GM21619 (cell line): ENCODE measurements around the gene CTNNA3.

Experiments used
- ATAC-seq: cut with Tn5 transposase; IDR thresholded peaks from one replicate; pipeline ENCODE4 v1.9.1; 2021; ENCODE audit not compliant: unreplicated experiment

The CTNNA3 gene

GRCh38 chr10:66259836-66260235, 1436.2 kb downstream of the CTNNA3 start:
- ATAC-seq = no peak

- ATAC-seq = no peak
These were observed 1437.3 kb downstream of the CTNNA3 start for GRCh38 chr10:66258693-66259092.

DNA sequence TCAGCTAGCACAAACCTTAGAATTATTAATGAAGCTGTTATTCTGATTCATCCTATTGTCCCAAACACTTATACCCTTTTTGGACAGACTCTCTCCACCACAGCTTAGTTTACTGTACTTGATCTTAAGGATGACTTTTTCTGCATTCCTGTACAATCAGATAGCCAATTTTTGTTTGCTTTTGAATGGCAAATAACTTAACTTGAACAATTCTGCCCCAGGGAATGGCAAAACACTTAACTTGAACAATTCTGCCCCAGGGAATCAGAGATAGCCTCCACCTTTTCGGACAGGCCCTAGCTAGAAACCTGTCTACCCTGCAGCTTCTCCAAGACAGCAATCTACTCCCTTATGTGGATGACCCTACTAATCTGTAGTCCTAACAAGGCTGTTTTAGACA, 1438.2 kb downstream of the CTNNA3 start:
- ATAC-seq = no peak

DNA sequence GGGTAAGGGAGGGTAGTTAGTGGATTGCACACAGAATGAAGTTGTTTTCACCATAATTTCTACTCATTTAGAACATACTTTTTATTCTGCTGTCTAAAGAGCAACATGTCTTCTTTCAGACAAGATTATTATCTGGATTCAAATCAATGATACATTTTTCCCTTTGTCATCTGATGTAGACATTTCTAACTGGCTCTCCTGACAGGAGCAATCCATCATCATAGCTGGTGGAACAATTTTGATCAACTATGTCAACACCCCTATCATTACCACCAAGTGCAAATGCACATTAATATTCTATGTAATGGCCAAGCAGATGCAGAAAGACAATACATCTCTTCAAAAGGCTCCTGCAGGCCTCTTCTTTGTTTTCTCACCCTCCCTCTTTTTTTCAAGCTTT, 1443.0 kb downstream of the CTNNA3 start:
- ATAC-seq = no peak

- no peak for ATAC-seq
These were observed 1449.8 kb downstream of the CTNNA3 start for GRCh38 chr10:66246177-66246576.

- no peak for ATAC-seq
These were observed 1451.0 kb downstream of the CTNNA3 start for GRCh38 chr10:66244953-66245352.

DNA sequence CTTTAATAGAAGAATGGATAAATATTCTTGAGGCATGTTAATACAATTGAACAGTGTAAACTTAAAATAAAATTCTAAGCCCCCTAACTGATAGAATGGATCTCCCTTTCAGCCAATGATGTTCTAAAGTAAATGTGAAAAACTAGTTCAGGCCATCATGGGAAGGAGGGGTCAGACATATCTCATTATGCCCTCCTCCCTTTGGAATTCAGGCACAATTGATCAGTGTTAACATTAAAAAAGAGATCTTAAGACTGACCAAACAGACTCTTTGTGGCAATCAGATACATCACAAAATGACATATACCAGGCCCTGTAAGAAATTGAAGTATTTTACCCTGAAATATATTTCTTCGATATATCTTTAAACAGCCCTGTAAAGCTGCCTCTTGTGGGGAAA, 1453.1 kb downstream of the CTNNA3 start:
- ATAC-seq = no peak

DNA sequence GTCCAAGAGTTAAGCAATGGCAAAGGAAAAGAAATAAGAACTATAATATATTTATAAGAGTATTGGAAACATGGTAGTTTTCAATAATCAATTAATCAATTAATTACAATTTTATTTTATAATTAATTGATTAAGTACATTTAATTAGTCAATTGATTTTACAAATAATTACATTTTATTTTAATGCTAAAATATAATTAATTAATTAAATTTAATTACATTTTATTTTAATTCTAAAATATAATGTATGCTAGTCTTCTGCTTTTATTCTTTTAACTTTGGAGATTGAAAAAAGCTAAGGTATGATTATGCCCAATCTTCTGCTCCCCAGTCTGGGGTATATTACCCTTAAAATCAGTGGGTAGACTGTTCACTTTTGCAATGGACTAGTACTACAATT, 1456.9 kb downstream of the CTNNA3 start:
- no peak for ATAC-seq

GRCh38 chr10:66238343-66238742, 1457.7 kb downstream of the CTNNA3 start:
- ATAC-seq = no peak

DNA sequence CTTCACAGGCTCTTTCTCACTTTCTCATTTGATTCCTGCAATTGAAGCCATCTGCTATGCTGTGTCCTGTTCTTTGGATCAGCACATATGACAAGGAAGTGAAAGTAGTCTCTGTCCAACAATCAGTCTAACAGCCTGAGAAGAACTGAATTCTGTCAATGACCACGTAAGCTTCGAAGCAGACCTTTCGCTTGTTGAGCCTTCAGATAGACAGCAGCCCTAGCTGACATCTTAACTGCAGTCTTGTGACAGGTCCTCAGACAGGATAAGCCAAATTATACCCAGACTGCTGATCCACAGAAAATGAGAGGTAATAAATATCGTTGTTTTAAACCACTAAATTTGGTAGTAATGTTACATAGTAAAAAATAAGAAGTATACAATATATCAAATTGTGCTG, 1461.1 kb downstream of the CTNNA3 start:
- no peak for ATAC-seq

DNA sequence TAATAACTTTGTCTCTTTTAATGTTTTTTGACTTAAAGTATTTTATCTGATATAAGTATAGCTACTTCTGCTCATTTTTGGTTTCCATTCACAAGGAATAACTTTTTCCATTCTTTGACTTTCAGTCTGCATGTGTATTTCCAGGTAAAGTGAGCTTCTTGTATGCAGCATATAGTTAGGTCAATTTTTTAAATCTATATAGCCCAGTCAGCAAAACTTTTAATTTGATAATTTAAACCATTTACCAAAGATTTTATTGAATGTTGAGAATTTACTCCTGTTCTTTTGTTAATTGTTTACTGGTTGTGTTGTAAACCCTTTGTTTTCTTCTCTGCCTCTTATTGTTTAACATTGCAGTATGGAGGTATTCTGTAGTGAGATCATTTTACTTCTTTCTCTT, 1467.1 kb downstream of the CTNNA3 start:
- no peak for ATAC-seq

DNA sequence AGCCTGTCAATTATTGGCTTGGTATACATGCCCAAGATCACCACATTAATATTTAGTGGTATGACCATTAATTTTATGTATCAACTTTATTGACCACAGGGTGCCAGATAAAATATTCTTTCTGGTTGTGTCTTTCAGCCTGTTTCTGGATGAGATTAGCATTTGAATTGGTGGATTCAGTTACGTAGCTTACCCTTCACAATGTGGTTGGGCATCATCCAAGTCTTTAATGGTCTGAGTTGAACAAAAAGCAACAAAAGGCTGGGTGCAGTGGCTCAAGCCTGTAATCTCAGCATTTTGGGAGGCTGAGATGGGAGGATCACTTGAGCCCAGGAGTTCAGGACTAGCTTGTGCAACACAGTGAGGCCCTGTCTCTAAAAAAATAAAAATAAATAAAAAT, 1472.3 kb downstream of the CTNNA3 start:
- ATAC-seq = no peak

GRCh38 chr10:66222462-66223046, 1473.4 kb downstream of the CTNNA3 start:
- no peak for ATAC-seq

DNA sequence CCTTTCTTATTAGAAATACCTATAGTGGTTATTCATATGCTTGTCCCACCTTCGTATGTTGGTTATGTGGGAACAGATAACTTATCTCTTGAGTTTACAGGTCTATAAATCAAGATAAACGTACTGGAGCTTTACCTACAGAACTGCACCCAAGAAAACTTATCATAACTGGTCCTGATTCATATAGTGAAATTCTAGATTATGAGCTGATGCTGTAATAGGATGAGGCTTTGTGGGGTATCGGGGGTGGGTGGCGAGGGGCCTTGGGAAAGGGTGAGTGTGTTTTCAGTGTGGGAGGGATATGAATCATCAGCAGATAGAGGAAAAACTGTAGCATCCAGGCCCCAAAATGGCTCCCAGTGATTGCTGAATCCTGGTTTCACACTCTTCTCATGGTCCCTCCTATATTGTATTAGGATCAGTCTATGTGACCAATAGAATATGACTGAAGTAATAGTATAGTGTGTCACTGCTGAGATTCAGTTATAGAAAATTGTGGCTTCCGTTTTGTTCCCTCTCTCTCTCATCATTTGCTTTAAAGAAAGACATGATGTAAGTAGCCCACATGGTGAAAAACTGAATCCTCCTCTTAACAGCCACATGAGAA, 1476.9 kb downstream of the CTNNA3 start:
- ATAC-seq = no peak

GRCh38 chr10:66218289-66218688, 1477.7 kb downstream of the CTNNA3 start:
- ATAC-seq = no peak

GRCh38 chr10:66215920-66216319, 1480.1 kb downstream of the CTNNA3 start:
- ATAC-seq = no peak

DNA sequence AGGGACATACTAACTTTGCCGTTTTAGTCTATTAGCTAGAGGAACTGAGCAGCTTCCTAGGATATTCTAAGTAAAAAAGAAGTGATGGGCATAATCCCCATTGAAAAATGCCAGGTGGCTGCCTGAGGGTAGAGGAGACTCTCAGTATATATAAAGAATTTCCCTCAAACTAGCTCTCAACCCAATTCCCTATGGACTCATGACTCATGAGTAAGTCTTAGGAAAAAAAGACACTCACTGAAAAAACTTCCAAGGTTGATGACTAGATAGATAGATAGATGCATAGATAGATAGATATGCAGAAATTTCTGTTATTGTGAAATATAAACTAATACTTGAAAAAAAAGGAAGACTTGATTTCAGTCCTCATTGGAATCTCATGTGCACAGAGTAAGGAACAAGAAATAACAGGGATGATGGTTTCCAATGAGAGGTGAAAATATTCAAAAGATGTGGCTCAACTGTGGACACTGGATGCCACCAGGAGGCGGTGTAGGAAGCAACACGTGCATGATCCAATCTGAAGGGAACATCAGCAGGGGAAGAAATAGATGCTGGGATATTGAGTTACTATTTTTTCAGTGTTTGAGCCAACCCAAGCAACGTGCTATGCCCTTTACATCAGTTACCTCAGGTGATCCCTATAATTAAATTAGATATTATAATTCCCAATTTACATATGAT, 1481.1 kb downstream of the CTNNA3 start:
- no peak for ATAC-seq

DNA sequence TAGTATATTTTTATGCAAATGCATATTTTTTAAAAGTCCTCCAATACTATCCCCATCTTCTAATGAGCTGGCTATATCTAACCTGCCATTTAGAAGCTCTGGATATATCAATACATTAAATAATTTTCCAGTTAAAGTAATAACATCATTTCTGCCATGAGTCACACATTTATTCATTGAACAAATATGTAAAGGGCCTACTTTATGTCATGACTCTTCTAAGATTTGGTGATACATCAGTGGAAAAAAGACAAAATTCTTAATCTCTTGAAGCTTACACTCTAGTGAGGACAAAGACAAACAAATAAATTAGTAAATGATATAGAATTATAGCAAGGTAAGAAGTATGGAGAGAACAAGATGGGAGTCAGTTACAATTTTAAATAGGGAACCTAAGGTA, 1487.0 kb downstream of the CTNNA3 start:
- no peak for ATAC-seq

DNA sequence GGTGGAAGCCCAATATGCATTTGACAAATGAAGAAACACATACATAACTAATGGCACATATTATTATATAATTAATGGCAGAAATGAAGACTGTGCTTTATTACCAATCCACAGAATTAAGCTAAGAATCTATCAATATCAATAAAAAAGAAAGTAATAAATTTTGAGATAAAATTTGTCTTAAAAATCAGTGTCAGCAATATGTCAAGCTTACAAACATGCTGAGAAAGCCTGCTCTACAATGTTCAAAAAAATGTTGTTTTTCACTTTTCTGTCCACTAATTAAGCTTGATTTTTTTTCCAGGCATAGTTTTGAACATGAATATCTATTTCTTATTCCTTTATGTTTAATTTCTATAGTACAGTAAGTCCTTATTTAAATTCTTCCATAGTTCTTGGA, 1491.2 kb downstream of the CTNNA3 start:
- ATAC-seq = no peak

DNA sequence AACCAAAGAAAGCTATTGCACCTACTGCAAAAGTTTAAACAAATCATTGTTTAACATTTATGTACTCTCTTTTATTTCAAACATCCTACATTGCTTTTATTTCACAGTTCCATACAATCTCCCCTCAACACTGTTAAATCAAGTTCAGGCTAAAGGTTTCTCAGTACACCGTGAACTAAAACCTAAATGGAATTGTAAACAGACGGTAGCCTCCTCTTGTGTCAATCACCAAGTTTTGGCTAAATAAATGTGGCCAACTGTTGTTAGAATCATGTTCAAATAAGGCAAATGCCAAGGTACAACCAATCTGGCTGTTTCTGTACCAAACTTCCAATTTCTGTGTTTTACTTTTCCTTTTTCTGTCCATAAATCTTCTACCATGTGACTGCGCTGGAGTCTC, 1493.9 kb downstream of the CTNNA3 start:
- ATAC-seq = no peak

DNA sequence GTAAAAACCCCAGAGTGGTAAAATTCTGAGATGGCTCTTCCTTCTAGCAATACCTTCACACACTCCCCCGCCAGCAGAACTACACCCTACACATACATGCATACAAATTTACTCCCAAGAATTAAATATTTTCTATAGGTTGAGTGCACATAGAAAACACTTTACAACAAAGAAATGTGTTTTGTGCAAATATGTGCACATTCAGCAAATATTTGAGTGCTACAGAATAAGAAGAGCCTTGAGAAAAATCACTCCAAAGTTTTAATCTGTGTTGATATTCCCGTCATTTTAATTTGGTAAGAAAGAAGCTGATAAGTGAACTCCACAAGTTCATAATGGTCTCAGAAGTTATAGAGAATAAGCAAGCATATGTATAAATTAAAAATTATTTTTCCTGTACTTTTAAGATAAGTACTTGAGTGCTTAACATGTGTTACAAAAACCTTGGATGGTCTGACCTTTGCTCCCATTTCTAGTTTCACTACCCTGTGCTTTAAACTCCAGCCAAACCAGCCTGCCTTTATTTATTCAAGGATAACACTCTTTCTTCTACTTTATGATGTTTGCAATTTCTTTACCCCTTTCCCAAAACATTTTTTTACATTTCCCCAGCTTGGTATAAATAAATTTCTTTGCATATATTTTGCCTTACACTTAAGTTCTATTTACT, 1503.7 kb downstream of the CTNNA3 start:
- ATAC-seq = no peak

GRCh38 chr10:66190413-66190812, 1505.6 kb downstream of the CTNNA3 start:
- ATAC-seq = no peak
